ENCODE results near the gene PPP3CA.

The PPP3CA gene

DNA sequence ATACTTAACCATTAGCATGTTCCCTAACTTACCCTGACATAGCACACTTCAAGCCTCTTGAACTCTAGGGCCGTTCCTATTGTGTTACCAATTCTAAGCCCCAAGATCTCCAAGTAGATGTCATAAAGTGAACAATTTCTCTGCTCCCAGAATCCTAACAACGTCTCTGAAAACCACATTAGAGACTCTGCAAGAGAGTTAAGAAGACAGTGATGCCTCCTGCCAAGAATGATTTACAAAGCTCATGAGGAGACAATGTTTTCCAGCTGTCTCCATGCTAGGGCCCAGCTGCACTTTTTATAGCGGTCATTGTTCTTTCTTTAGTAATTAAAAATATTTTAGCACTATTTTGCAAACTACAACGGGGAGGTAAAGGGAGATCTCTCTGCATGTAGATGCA is 358.4 kb downstream of the PPP3CA start:
- no peak for DNase-seq

- DNase-seq, result no peak
Measured at GRCh38 chr4:100986360-100986868, 360.9 kb downstream of the PPP3CA start.

- no peak for DNase-seq
Measured at GRCh38 chr4:100985576-100985975, 361.8 kb downstream of the PPP3CA start.

DNA sequence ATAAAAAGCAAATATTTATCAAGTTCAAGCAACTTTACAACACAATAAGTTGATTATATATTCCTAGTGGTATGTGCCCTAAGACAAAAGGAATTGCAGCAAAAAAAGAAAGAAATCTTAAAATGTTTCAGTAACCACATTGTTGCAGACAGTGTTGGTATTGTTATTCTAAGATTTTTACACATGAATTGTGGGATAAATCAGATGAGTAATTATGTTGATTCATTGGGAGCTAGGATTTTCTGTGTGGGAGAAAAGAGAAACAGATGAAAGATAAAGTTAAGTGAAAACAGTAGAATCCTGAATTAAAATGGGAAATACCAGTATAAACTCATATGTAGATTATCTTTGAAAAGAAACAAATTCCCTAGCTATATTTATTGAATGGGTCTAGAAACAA is 362.4 kb downstream of the PPP3CA start:
- no peak for DNase-seq

DNA sequence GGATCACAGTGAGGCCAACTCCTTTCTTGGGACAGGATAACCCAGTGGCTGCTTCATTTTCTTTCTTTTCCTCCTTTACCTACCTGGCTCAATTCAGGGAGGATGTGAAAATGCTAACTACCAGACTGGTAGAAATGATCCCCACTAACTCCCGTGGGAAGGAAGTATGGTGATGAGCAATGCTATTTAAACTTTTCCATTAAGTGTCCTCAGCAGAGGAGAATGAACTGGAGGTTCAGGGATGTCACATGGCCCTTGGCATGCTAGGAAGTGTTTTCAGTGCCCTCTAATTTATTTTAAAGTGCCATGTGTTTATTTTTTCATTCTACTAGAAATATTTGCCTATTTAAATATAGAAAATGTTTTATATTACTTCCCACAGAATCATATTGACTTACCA is 363.9 kb downstream of the PPP3CA start:
- DNase-seq, result no peak

GRCh38 chr4:100982345-100982744 is 365.0 kb downstream of the PPP3CA start:
- DNase-seq, result no peak

GRCh38 chr4:100981447-100982204 is 365.7 kb downstream of the PPP3CA start:
- no peak for DNase-seq

- no peak for DNase-seq
Measured at GRCh38 chr4:100979736-100980135, 367.6 kb downstream of the PPP3CA start.

GRCh38 chr4:100977746-100978397 is 369.5 kb downstream of the PPP3CA start:
- no peak for DNase-seq

DNA sequence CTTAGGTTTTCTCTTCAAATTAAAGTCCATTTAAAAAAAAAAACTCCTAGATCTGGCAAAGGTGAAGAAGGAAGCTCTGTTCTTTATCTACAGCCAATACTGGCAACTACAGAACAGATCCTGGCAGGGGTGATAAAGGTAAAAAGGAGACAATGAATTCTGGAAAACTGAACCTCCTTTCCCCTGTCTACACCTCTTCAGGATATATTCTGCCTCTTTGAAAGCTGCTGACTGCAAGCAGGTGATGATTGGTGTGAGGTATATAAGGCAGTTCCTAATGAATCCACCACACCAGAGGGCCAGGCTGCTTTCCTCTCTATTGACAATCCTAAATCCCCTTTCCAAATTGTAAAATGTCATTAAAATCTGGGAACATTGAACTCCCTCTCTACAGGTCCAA is 370.1 kb downstream of the PPP3CA start:
- DNase-seq, result no peak

Measured in activated CD4-positive, alpha-beta T cell treated with anti-CD3 and anti-CD28 coated beads, Interleukin-2, amount 50 U/mL, for 1 hour (primary cell).